BLaER1 (cell line): Measurements from ENCODE around the gene OR2T1.

Experiments used
- H3K27ac ChIP-seq: shearing (Covaris generic); formaldehyde crosslinking; 2 replicates; pipeline ENCODE4 v1.8.1; 2022
- H3K27me3 ChIP-seq: shearing (Covaris generic); formaldehyde crosslinking; 2 replicates; pipeline ENCODE4 v1.8.1; 2022
- H3K36me3 ChIP-seq: shearing (Covaris generic); formaldehyde crosslinking; 2 replicates; pipeline ENCODE4 v1.8.1; 2022
- H3K4me1 ChIP-seq: shearing (Covaris generic); formaldehyde crosslinking; 2 replicates; pipeline ENCODE4 v1.8.1; 2022
- H3K4me2 ChIP-seq: shearing (Covaris generic); formaldehyde crosslinking; 2 replicates; pipeline ENCODE4 v1.8.1; 2022
- H3K4me3 ChIP-seq: shearing (Covaris generic); formaldehyde crosslinking; 2 replicates; pipeline ENCODE4 v1.8.1; 2022
- H3K9ac ChIP-seq: shearing (Covaris generic); formaldehyde crosslinking; 2 replicates; pipeline ENCODE4 v1.8.1; 2022
- H3K9me3 ChIP-seq: shearing (Covaris generic); formaldehyde crosslinking; 2 replicates; pipeline ENCODE4 v1.8.1; 2022
- H4K20me1 ChIP-seq: shearing (Covaris generic); formaldehyde crosslinking; 2 replicates; pipeline ENCODE4 v1.8.1; 2022
- Cebpa-rat ChIP-seq: shearing (Covaris generic); IDR thresholded peaks from 2 replicates; pipeline ENCODE4 v1.8.1; 2022

Gene OR2T1, protein sequence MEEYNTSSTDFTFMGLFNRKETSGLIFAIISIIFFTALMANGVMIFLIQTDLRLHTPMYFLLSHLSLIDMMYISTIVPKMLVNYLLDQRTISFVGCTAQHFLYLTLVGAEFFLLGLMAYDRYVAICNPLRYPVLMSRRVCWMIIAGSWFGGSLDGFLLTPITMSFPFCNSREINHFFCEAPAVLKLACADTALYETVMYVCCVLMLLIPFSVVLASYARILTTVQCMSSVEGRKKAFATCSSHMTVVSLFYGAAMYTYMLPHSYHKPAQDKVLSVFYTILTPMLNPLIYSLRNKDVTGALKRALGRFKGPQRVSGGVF

DNA sequence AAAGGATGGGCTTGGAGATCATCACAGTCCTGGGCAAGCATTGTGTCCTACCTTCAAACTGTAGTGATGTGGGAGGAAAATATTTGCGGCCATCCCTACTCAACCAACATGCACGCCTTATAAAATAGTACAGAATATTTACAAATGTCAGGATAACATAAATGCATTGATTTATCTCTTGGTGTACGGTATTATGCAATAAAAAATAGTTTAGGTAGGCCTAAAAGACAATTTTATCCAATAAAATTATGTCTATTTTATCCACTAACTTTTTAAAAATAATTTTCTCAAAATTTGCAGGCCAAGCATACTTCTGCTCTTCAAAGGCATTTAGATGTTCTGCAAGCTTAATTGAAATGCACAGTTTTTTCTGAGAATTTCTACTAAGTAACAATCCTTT, at the start of gene OR2T1:
OR2T1 (plus strand) TSS at position 301 of the 400 bp plus-strand sequence. CDS start 3,100 bp downstream, outside the sequence.
- TF ChIP-seq Cebpa-rat: no peak
- Histone ChIP-seq H3K27me3 (no peaks in the 10 kb centered on the region), H3K27ac (no peak within 1 kb of the TSS), H4K20me1 (no peaks in the 10 kb centered on the region), H3K9me3 (no peaks in the 10 kb centered on the region), H3K4me1 (no peaks in the 10 kb centered on the region), H3K4me3 (no peak within 1 kb of the TSS), H3K36me3 (no peaks in the 10 kb centered on the region), H3K9ac (no peak within 1 kb of the TSS), H3K4me2 (no peak within 1 kb of the TSS)

DNA sequence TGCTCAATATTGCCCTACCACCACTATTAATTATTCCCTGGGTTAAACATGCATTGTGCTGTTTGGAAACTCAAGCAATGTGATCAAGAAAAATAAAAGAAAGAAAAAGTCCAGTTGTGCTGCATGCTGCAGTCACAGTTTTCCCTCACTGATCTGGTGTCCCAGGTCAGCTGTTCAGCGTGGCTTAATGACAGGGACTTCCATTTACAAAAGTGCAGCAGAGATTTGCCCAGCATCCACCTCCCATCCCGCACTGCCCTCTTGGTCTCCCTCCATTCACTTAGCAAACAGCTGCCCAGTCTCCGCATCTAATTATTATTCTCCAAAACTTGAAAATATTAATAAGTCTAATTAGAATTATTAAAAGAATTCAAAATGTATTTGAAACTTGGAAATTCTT, 43.4 kb upstream of the OR2T1 start:
- Histone ChIP-seq H3K27me3 (no peaks in the 10 kb centered on the region), H3K36me3 (no peaks in the 10 kb centered on the region), H3K9me3 (no peaks in the 10 kb centered on the region), H3K4me1 (peaks cover 54% of the 10 kb centered on the region), H3K27ac (no peak overlapping the region), H3K4me3 (no peak overlapping the region), H3K9ac (no peak overlapping the region), H4K20me1 (no peaks in the 10 kb centered on the region), H3K4me2 (no peak overlapping the region)
- no peak for TF ChIP-seq Cebpa-rat

DNA sequence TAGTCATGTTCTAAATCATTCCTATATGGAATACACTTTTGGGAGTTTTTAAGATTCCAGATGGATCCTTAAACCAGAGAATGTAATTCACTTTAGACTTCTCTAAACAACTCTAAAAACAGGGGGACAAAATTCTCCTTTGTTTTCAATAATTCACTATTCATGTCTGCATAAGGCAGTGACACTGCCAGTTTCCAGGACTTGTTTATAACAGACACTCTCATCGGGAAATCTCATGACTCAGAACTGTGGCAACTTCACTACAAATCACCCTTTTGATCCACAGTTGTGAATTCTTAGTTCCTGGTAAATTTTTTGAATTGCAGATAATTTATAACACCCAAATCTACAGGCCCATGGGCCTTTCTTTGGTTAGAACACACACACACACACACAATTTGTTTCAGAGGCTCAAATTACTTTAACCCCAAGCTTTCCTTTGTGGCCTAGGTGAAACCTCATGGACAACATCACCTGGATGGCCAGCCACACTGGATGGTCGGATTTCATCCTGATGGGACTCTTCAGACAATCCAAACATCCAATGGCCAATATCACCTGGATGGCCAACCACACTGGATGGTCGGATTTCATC, 41.6 kb upstream of the OR2T1 start, which contains the start of gene OR2T4:
OR2T4 (plus strand) TSS at position 545 of the 595 bp plus-strand sequence; CDS start at position 545, 0 bp downstream.
- H3K4me2 ChIP-seq: peak within 1 kb of the TSS; percentile 35; the same call in 1 of the 2 replicates
- H3K36me3 ChIP-seq: no peaks in the 10 kb centered on the region
- no peak for TF ChIP-seq Cebpa-rat
- H3K9me3 ChIP-seq: no peaks in the 10 kb centered on the region; the same call in 1 of the 2 replicates
- H3K27ac ChIP-seq: peak within 1 kb of the TSS; percentile 5; the same call in 1 of the 2 replicates
- no peak within 1 kb of the TSS for H3K9ac ChIP-seq
- peaks cover 52% of the 10 kb centered on the region for H3K4me1 ChIP-seq
- no peak within 1 kb of the TSS for H3K4me3 ChIP-seq
- no peaks in the 10 kb centered on the region for H4K20me1 ChIP-seq
- H3K27me3 ChIP-seq: no peaks in the 10 kb centered on the region

DNA sequence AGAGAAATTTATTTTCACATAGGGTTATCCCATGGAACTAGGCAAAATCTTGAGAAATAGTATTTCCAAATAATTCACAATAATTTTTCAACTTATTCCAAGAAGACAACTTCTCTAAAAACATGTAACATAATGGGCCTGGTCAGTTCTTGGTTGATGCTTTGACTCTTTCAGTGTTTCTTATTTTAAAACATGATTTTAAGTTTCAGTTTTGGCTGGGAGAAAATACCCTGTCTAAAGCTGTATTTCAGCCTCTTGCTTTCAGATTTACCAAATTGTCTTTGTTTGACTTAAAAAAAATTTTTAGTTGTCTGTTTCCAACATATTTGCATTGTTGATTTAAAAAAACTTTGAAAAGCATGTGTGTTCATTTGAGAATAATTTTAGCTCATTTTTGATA, 36.2 kb upstream of the OR2T1 start:
- Histone ChIP-seq H3K4me1 (peaks cover 2% of the 10 kb centered on the region; the same call in 1 of the 2 replicates), H3K27me3 (no peaks in the 10 kb centered on the region), H3K27ac (no peak overlapping the region), H3K36me3 (no peaks in the 10 kb centered on the region), H3K9ac (no peak overlapping the region), H4K20me1 (no peaks in the 10 kb centered on the region), H3K9me3 (no peaks in the 10 kb centered on the region; the same call in 1 of the 2 replicates), H3K4me3 (no peak overlapping the region), H3K4me2 (no peak overlapping the region)
- no peak for TF ChIP-seq Cebpa-rat

DNA sequence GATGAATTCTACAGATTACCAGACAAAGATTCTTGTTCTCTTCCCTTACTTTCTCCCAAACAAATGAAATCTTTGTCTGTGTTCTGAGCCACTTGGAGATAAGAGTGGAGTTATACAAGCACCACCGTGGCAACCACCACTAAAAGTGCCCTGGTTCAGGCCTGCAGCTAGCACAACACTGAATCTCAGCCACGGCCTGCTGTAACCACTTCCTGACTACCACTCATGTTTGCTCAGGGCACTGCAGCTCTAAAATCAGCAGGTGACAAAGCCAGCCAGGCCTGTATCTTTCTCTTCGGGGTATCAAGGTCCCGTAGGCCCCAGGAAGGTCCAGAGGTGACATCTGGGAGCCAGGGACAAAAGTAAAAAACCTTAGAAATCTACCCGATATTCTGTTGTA, 30.5 kb upstream of the OR2T1 start:
- no peak overlapping the region for H3K9ac ChIP-seq
- peak overlapping the region; percentile 27 for H3K4me2 ChIP-seq
- no peak for TF ChIP-seq Cebpa-rat
- no peaks in the 10 kb centered on the region for H3K27me3 ChIP-seq
- H4K20me1 ChIP-seq: no peaks in the 10 kb centered on the region
- no peaks in the 10 kb centered on the region for H3K36me3 ChIP-seq
- H3K9me3 ChIP-seq: no peaks in the 10 kb centered on the region
- no peak overlapping the region for H3K4me3 ChIP-seq
- H3K4me1 ChIP-seq: peaks cover 15% of the 10 kb centered on the region
- peak overlapping the region; percentile 16; the same call in 1 of the 2 replicates for H3K27ac ChIP-seq

DNA sequence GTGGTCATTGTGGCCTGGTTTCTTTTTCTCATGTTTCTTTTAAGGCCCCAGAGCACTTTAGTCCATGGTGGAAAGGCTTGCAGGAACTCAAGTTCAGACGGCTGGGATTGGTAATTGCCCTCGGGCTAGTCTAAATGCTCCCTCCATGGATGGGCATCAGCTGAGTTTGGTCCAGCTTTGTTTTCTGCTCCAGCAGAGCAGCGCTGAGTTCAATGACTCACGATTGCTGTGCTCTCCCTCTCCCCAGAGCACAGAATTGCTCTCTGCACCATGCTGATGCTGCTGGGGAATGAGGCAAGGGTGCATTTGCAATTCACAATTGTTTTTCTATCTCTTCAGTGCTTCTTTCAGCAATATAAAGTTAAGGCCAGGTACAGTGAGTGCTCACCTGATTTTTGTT, 29.1 kb upstream of the OR2T1 start:
- Histone ChIP-seq H4K20me1 (no peaks in the 10 kb centered on the region), H3K4me2 (no peak overlapping the region), H3K4me3 (no peak overlapping the region), H3K36me3 (no peaks in the 10 kb centered on the region), H3K27me3 (no peaks in the 10 kb centered on the region), H3K9me3 (no peaks in the 10 kb centered on the region), H3K4me1 (peaks cover 15% of the 10 kb centered on the region), H3K9ac (no peak overlapping the region), H3K27ac (no peak overlapping the region)
- TF ChIP-seq Cebpa-rat: no peak

DNA sequence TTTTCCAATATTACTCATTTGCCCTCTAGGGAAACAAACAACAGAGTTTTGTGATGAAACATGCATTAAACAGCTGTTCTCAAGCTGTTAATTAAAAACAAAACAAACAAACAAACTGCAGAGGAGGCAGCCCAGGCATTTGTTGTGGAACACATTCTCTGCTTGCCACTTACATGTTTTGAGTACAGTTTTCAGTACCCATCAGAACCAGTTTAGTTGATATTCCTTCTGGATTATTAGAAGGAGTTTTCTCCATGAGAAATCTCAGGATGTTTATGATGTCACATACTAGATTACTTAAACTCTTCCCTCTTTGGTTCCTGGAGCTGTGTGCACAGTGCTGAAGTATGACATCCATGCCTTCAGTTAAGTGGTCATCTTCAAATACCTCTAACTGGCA, 27.4 kb upstream of the OR2T1 start, which contains the start of gene OR2T6:
OR2T6 (plus strand) TSS at position 301 of the 400 bp plus-strand sequence. CDS start 11,863 bp downstream, outside the sequence.
- Histone ChIP-seq H3K27me3 (no peaks in the 10 kb centered on the region), H3K9ac (no peak within 1 kb of the TSS)
- no peak for TF ChIP-seq Cebpa-rat

DNA sequence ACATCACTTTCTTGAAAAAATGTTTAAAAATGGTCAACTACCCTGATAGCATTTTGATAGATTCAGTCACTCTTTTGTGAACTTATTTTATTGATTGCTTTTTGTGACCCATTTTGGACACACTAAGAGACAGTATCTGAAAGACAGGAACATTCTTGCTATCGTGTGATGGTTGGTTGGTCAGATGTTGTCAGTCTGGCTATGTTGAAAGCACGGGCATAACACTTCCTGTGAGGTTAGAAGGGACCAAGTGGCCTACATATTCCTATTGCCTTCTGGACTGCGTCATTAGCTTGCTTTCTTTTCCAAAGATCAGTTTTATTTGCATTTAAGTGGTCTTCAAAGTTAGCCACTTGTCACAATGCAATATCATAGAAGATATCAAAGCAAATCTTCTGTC, 25.9 kb upstream of the OR2T1 start:
- Histone ChIP-seq H3K4me3 (no peak overlapping the region), H3K27me3 (no peaks in the 10 kb centered on the region), H3K9me3 (no peaks in the 10 kb centered on the region), H3K9ac (no peak overlapping the region), H3K4me1 (peaks cover 15% of the 10 kb centered on the region), H3K27ac (no peak overlapping the region), H3K36me3 (no peaks in the 10 kb centered on the region), H4K20me1 (no peaks in the 10 kb centered on the region), H3K4me2 (0 out of 2 replicates have a peak overlapping the region, but pooled peaks have one; percentile 2)
- TF ChIP-seq Cebpa-rat: no peak

More for the DNA sequence above, 27.4 kb upstream of the OR2T1 start, which contains the start of gene OR2T6:
- no peaks in the 10 kb centered on the region for H3K36me3 ChIP-seq
- H3K27ac ChIP-seq: no peak within 1 kb of the TSS
- no peak within 1 kb of the TSS for H3K4me2 ChIP-seq
- no peaks in the 10 kb centered on the region for H3K9me3 ChIP-seq
- no peak within 1 kb of the TSS for H3K4me3 ChIP-seq
- H3K4me1 ChIP-seq: peaks cover 15% of the 10 kb centered on the region
- H4K20me1 ChIP-seq: no peaks in the 10 kb centered on the region

DNA sequence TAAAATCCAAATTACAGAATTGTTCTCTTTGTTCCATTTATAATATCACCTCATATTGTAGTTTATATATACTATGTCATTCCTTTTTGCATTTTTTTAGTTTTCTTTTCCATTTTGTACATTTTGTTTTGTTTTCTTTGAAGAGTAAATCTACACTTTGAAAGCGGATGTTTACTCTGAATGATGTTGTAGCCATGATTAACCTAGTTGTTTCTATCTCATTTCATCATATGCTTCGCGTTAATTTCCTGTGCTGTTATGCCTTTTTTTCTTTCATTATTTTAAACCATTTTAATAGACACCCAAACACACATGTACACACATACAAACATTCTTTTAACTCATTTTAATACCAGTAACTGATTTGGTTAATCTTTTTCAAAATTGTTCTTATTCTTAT, 22.0 kb upstream of the OR2T1 start:
- no peaks in the 10 kb centered on the region for H3K9me3 ChIP-seq
- no peaks in the 10 kb centered on the region for H4K20me1 ChIP-seq
- no peaks in the 10 kb centered on the region for H3K27me3 ChIP-seq
- no peak overlapping the region for H3K4me2 ChIP-seq
- H3K9ac ChIP-seq: no peak overlapping the region
- no peaks in the 10 kb centered on the region for H3K36me3 ChIP-seq
- no peak overlapping the region for H3K27ac ChIP-seq
- no peak overlapping the region for H3K4me3 ChIP-seq
- peaks cover 8% of the 10 kb centered on the region for H3K4me1 ChIP-seq
- no peak for TF ChIP-seq Cebpa-rat

DNA sequence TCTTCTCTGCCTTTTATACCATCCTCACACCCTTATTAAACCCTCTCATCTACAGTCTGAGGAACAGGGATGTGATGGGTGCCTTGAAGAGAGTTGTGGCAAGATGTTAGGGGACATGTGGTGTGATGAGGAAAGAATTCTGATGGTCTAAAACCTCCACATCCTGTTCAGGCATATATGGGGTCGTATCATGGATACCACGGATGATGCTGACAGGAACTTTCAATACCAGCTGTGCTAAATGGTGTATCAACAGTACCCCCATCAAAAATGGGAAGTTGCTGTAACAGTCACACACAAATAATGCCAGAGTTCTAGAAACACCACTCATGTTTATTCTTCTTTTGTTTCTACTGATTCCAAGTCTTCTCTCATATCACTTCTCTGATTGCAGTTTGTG, 14.4 kb upstream of the OR2T1 start:
- no peaks in the 10 kb centered on the region for H3K36me3 ChIP-seq

More for the DNA sequence above, 14.4 kb upstream of the OR2T1 start:
- no peak overlapping the region for H3K27ac ChIP-seq
- H3K4me3 ChIP-seq: no peak overlapping the region
- no peaks in the 10 kb centered on the region for H3K9me3 ChIP-seq
- H3K27me3 ChIP-seq: no peaks in the 10 kb centered on the region
- no peaks in the 10 kb centered on the region for H4K20me1 ChIP-seq
- H3K4me1 ChIP-seq: 0 out of 2 replicates have a peak, but pooled peaks cover 5% of the 10 kb centered on the region
- no peak overlapping the region for H3K4me2 ChIP-seq
- TF ChIP-seq Cebpa-rat: no peak
- H3K9ac ChIP-seq: no peak overlapping the region
